T-helper 2 cell treated with Interferon-gamma antibody and Interleukin-4, amounts not matched to agents 100 ng/mL and 5 ng/mL, for 36 hours (primary cell): ENCODE data around the gene KRTAP10-3. TPM values are rescaled to one million over a fixed set of nuclear protein-coding genes. Genes with fewer than 3 reads are reported as not detected.

Experiments used
- intact Hi-C: fragments of 100-400 bp; cut with micrococcal nuclease; formaldehyde crosslinking; loops from one replicate; pipeline ENCODE4 v1.15.1; 2023
- total RNA-seq: library from RNA; stranded (reverse); gene quantifications from 2 replicates; pipeline ENCODE4 v1.2.3, GENCODE V29; 2022

Gene KRTAP10-3
- total RNA-seq, 1 donor from 2014 or later = not detected

- intact Hi-C loops = no loop called here
These were observed 8.9 kb downstream of the KRTAP10-3 start for GRCh38 chr21:44549525-44550211.

- intact Hi-C loops = no loop called here
These were observed 9.7 kb downstream of the KRTAP10-3 start for GRCh38 chr21:44548922-44549321.

DNA sequence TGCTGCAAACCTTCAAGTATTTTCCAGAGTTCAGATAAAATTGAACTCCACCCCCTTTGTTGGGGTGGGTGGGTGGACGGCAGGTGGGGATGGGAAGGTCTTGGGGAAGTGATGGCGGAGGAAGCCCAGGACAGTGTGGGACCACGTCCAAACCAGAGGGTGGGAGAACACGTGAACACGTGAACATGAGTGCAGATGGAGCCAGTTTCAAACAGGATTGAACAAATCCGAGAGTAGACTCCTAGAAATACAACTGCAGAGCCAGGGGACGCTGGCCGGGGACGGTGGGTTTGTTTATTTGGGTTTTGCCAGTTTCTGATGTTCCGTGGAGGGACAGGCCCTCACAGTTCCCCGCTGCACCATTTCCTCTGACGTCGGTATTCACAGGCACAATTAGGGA is 10.2 kb downstream of the KRTAP10-3 start:
- intact Hi-C loops = no loop called here

DNA sequence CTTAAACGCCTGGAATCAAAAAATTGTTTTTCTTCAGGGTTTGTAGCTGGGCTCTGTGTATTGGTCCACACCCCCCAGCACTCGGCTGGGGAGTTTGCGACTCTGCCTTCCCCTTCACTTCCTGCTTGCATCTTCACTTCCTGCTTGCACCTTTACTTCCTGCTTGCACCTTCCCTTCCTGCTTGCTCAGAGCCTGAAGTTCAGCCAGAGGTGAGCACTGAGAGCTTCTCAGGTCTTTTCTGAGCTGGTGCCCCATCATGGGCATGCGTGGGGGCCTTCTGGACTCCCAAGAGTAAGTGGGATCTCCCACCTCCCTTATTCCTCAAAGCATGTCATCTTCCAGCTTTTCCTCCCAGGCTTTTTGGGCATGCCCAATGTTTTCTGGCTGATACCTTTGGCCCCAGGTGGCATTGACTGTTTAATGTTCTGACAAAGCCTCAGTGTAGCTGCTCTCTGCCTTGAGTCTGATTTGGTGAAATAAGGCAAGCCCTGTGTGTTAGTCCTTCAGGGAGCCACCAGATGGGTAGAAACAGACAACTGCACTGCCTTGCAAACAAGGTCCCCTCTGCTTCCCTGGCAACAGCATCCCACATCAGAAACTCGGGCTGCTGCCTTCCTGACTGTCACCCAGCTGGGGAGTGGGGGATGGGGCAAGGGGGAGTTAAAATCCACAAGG is 10.8 kb downstream of the KRTAP10-3 start:
- intact Hi-C loops = no loop called here

- intact Hi-C loops = no loop called here
These were observed 14.0 kb downstream of the KRTAP10-3 start for GRCh38 chr21:44544566-44544965.

GRCh38 chr21:44542716-44543115 is 15.9 kb downstream of the KRTAP10-3 start:
- intact Hi-C loops = no loop called here

DNA sequence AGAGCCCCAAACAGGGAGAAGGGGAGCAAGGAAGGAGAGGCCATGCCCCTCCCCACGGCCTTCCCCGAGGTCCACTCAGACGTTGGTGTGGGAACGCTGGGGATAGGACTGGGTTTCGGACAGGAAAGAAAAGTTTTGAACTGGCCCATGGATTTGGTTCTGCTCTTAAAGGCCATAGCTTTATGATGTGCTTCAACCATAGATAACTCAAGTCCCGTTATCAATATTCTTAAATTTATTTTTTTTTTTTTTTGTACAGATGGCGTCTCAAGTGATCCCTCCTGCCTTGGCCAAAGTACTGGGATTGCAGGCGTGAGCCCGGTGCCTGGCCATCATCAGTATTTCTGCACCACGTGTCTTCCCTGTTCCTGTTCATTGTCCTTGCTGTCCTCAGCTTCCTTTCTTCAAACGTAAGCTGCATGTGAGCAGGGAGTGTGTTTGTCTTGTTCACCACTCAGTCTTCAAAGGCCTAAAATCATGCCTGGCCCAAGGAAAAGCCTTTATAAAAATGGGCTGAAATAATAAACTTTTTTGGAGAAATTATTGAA is 17.8 kb downstream of the KRTAP10-3 start:
- intact Hi-C loops = no loop called here

DNA sequence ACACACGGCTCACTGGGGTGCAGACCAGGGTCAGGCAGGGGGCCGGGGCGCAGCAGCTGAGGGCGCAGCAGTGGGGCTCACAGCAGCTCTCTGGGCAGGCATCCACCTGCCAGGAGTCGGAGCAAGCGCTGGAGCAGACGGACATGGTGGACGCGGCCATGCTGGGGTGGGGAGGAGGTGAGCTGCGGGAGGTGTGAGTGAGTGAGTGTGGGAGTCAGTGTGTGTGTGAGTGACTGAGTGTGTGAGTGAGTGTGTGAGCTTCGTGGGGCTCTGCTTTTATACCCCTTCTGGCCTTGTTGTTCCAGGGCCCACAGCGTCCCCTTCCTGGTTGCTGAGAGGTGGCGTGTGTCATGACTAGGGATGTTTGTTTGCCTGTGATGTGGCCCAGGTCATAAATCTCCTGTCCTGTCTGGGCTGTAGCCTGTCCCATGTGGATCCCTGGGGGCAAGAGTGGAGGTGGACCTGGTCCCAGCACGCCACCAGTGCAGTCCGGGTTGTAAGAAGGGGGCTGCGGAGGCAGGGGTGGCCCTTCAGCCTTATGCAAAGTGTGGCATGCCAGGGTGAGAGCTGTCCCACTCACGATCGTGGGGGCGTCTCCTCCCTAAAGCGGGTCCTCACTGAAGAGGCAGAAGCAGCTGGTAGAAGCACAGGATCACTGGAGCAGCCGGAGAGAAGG is 18.5 kb downstream of the KRTAP10-3 start, which contains the start of gene KRTAP10-1:
KRTAP10-1 (minus strand) TSS at position 205 of the 676 bp plus-strand sequence; CDS start at position 160, 45 bp downstream.
- intact Hi-C loops = no loop called here

DNA sequence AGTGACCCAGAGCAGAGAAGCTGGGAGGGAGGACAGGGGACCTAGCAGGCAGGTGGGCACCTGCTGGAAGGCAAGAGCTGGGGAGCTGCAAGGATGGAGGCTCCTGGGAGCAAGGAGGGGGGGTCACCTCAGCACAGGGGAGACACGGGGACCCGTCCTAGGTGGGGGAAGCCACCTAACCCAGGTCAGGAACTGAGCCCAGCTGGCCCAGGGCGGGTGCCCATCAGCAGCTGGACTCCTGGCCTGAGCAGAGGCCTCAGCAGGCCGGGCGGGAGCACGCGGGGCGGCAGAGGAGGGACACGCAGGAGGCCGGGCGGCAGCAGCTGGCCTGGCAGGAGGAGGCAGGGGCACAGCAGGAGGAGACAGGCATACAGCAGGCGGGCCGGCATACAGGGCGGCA is 19.5 kb downstream of the KRTAP10-3 start:
- intact Hi-C loops = no loop called here

GRCh38 chr21:44537930-44538911 is 20.4 kb downstream of the KRTAP10-3 start:
- intact Hi-C loops = no loop called here

DNA sequence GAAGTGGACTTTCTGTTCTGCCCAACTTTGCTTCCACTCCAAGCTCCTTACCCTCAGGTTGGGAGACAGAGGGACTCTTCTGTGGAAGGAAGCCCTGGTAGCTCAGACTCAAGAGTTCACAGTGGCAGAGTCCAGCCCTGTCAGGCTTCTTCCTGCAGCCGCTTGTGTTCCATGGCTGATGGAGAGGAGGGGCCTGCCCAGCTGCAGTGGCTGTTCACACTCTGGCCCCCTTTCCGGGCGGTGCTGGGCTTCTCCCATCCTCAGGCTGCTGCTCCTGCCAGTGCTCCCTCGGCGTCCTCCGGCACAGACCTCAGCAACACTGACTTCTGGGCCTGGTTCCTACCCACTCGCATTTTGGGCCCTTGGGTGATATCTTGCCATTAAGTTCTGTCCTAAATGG is 22.6 kb downstream of the KRTAP10-3 start:
- intact Hi-C loops = no loop called here

DNA sequence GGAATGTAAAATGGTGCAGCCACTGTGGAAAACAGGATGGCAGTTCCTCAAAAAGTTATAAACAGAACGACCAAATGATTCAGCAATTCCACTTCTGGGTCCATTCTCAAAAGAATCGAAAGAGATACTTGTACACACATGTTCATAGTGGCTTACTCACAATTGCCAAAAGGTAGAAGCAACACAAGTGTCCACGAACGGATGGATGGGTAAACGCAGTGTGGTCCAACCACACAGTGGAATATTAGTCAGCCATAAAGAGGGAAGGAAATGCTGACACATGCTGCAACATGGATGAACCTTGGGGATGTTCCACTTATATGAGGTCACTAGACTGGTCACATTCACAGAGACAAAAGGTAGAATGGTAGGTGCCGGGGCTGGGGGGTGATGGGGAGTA is 23.9 kb downstream of the KRTAP10-3 start:
- intact Hi-C loops = no loop called here

- intact Hi-C loops = no loop called here
These were observed 24.5 kb downstream of the KRTAP10-3 start for GRCh38 chr21:44533891-44534627.

GRCh38 chr21:44533121-44533890 is 25.3 kb downstream of the KRTAP10-3 start:
- intact Hi-C loops = no loop called here

- intact Hi-C loops = no loop called here
These were observed 25.9 kb downstream of the KRTAP10-3 start for GRCh38 chr21:44532712-44533111.

DNA sequence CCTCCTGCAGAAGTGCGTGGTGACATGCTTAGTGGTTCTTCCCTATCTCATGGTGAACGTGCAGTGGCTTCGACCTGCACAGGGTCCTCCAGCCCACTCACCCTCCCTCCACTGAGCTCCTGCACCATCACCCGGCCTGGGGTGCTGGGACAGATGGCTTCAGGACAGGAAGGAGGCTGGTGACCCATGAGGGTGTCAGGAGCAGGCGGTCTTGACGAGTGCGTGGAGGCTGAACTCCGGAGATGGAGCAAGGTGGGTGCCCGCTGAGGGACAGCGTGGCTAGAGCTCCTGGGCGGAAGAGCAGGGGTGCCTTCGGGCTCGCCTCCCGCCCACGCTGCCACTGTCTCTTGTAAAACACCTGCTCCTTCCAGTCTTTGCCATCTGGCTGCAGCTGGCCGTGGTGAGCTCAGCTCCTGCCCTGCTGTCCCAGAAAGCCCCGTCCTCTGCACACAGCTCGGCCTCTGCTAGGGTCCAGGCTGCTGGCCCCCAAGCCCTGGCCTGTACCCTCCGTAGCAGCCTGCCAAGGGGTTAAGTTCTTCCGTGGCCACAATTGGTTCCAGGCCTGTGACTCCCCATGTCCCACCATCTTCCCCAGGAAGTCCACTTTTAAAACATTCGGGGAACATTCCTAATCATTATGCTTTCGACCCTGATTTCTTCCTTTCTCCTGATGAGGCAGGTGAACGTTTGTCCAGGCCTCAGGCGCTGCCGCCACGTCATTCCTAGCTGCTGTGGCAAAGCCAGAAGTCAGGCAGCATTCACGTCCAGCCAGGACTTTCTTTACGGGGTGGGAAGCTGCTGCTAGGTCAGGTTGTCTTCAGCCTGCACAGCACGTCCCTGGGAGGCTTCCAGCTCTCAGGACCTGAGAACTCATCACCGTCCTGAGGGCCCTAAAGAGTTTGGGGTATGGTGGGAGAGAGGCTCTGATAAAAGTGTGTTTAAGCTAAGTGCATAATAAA is 26.7 kb downstream of the KRTAP10-3 start:
- intact Hi-C loops = no loop called here

- intact Hi-C loops = no loop called here
These were observed 27.5 kb downstream of the KRTAP10-3 start for GRCh38 chr21:44530903-44531605.
